ENCODE results near the gene RLF. TPM values are rescaled to one million over a fixed set of nuclear protein-coding genes. Genes with fewer than 3 reads are reported as not detected.

RLF gene
- total and polyA plus RNA-seq, 2 donors (not counting 1 experiment from before 2014, with no cell fraction given) = 12.4 to 20.8 TPM

- DNase-seq (ENCODE audit: low read depth in 2 of 2) = peak; percentile 25 to 36
- Histone ChIP-seq H3K79me2 (ENCODE audit: control insufficient read depth, insufficient read depth, low read length) (peaks cover 46% of the 10 kb centered on the region), H3K4me2 (ENCODE audit: extremely low read depth, insufficient read depth, low read length) (peak overlapping the region; percentile 89), H3K4me3 (replicated peaks in 1 of 4; ENCODE audit: control extremely low read depth in 1 of 4, insufficient read depth in 1 of 4, low read depth in 3 of 4, low read length in 4 of 4) (peak overlapping the region; percentile 92 to 100 (median 98)), H4K20me1 (ENCODE audit: control insufficient read depth, extremely low read depth, insufficient read depth, low read length) (no peaks in the 10 kb centered on the region), H3K27me3 (ENCODE audit: control insufficient read depth, insufficient read depth, low read length) (no peaks in the 10 kb centered on the region), H3K9me3 (ENCODE audit: control insufficient read depth, insufficient read depth, low read depth, low read length) (no peaks in the 10 kb centered on the region), H3K4me1 (ENCODE audit: control insufficient read depth, extremely low read depth, insufficient read depth, low read length) (peaks cover 2% of the 10 kb centered on the region), H3K9ac (ENCODE audit: insufficient read depth, low read length) (peak overlapping the region; percentile 77), H2AFZ (ENCODE audit: low read length) (peak overlapping the region; percentile 80), H3K27ac (ENCODE audit: insufficient read depth, low read length) (peak overlapping the region; percentile 100), H3K36me3 (ENCODE audit: control insufficient read depth, insufficient read depth, low read length) (peaks cover 3% of the 10 kb centered on the region)
- no peak for TF ChIP-seq EZH2 (IDR thresholded peaks at IDR 0.05; ENCODE audit: low read length, missing control alignments)
- no peak for TF ChIP-seq CTCF (conservative IDR thresholded peaks at IDR 0.05 in 1 of 2, IDR thresholded peaks at IDR 0.05 in 1 of 2; ENCODE audit: low read depth in 1 of 2, low read length in 2 of 2)
Measured at GRCh38 chr1:40258445-40258769, 97.2 kb downstream of the RLF start.

GRCh38 chr1:40264354-40264781, 103.2 kb downstream of the RLF start:
- peaks cover 3% of the 10 kb centered on the region for H3K36me3 ChIP-seq (ENCODE audit: control insufficient read depth, insufficient read depth, low read length)
- H4K20me1 ChIP-seq (ENCODE audit: control insufficient read depth, extremely low read depth, insufficient read depth, low read length) = no peaks in the 10 kb centered on the region
- H3K4me2 ChIP-seq (ENCODE audit: extremely low read depth, insufficient read depth, low read length) = no peak overlapping the region
- no peak overlapping the region for H3K9ac ChIP-seq (ENCODE audit: insufficient read depth, low read length)
- H3K27me3 ChIP-seq (ENCODE audit: control insufficient read depth, insufficient read depth, low read length) = no peaks in the 10 kb centered on the region
- peak in 1 of 2 donors; percentile 48 for DNase-seq (ENCODE audit: low read depth in 2 of 2)
- H3K4me1 ChIP-seq (ENCODE audit: control insufficient read depth, extremely low read depth, insufficient read depth, low read length) = peaks cover 8% of the 10 kb centered on the region
- TF ChIP-seq CTCF (conservative IDR thresholded peaks at IDR 0.05 in 1 of 2, IDR thresholded peaks at IDR 0.05 in 1 of 2; ENCODE audit: low read depth in 1 of 2, low read length in 2 of 2) (no peak), EZH2 (IDR thresholded peaks at IDR 0.05; ENCODE audit: low read length, missing control alignments) (no peak)
- H3K4me3 ChIP-seq (replicated peaks in 1 of 4; ENCODE audit: control extremely low read depth in 1 of 4, insufficient read depth in 1 of 4, low read depth in 3 of 4, low read length in 4 of 4) = no peak overlapping the region
- no peak overlapping the region for H2AFZ ChIP-seq (ENCODE audit: low read length)
- no peak overlapping the region for H3K27ac ChIP-seq (ENCODE audit: insufficient read depth, low read length)
- peaks cover 23% of the 10 kb centered on the region for H3K79me2 ChIP-seq (ENCODE audit: control insufficient read depth, insufficient read depth, low read length)
- no peaks in the 10 kb centered on the region for H3K9me3 ChIP-seq (ENCODE audit: control insufficient read depth, insufficient read depth, low read depth, low read length)

- no peak overlapping the region for H3K27ac ChIP-seq (ENCODE audit: insufficient read depth, low read length)
- H3K36me3 ChIP-seq (ENCODE audit: control insufficient read depth, insufficient read depth, low read length) = peaks cover 4% of the 10 kb centered on the region
- H3K27me3 ChIP-seq (ENCODE audit: control insufficient read depth, insufficient read depth, low read length) = no peaks in the 10 kb centered on the region
- no peak overlapping the region for H3K4me2 ChIP-seq (ENCODE audit: extremely low read depth, insufficient read depth, low read length)
- TF ChIP-seq CTCF (conservative IDR thresholded peaks at IDR 0.05 in 1 of 2, IDR thresholded peaks at IDR 0.05 in 1 of 2; ENCODE audit: low read depth in 1 of 2, low read length in 2 of 2) (no peak), EZH2 (IDR thresholded peaks at IDR 0.05; ENCODE audit: low read length, missing control alignments) (no peak)
- no peak for DNase-seq (ENCODE audit: low read depth in 2 of 2)
- no peaks in the 10 kb centered on the region for H4K20me1 ChIP-seq (ENCODE audit: control insufficient read depth, extremely low read depth, insufficient read depth, low read length)
- H3K9me3 ChIP-seq (ENCODE audit: control insufficient read depth, insufficient read depth, low read depth, low read length) = no peaks in the 10 kb centered on the region
- H3K4me3 ChIP-seq (replicated peaks in 1 of 4; ENCODE audit: control extremely low read depth in 1 of 4, insufficient read depth in 1 of 4, low read depth in 3 of 4, low read length in 4 of 4) = no peak overlapping the region
- peaks cover 13% of the 10 kb centered on the region for H3K4me1 ChIP-seq (ENCODE audit: control insufficient read depth, extremely low read depth, insufficient read depth, low read length)
- H3K79me2 ChIP-seq (ENCODE audit: control insufficient read depth, insufficient read depth, low read length) = peaks cover 15% of the 10 kb centered on the region
- no peak overlapping the region for H2AFZ ChIP-seq (ENCODE audit: low read length)
- no peak overlapping the region for H3K9ac ChIP-seq (ENCODE audit: insufficient read depth, low read length)
Measured at GRCh38 chr1:40265298-40265697, 104.1 kb downstream of the RLF start.

All from fibroblast of lung (primary cell).